OCI-LY1 (cell line): ENCODE measurements around the gene OR5AS1.

Experiments
- H2AFZ ChIP-seq: fragments of 200-600 bp; sonication (generic), shearing (Covaris generic); 2 replicates; pipeline ENCODE4 v1.6.0; 2014; ENCODE audit warnings: antibody characterized with exemption, mild to moderate bottlenecking, low read length
- H3F3A ChIP-seq: fragments of 200-600 bp; sonication (generic), shearing (Covaris generic); 2 replicates; pipeline ENCODE4 v1.6.0; 2014; ENCODE audit warnings: mild to moderate bottlenecking, antibody characterized with exemption, low read length, moderate library complexity; ENCODE audit not compliant: insufficient read depth
- H3K27ac ChIP-seq: fragments of 200-600 bp; sonication (generic); 2 replicates; pipeline ENCODE4 v1.5.1; 2014; ENCODE audit warnings: low read length, mixed run types, mild to moderate bottlenecking, low read depth; ENCODE audit not compliant: poor library complexity, severe bottlenecking
- H3K27me3 ChIP-seq: fragments of 200-600 bp; sonication (generic); 2 replicates; pipeline ENCODE4 v1.6.0; 2014; ENCODE audit warnings: antibody characterized with exemption, mild to moderate bottlenecking, low read length, moderate library complexity; ENCODE audit not compliant: insufficient read depth
- H3K36me3 ChIP-seq: fragments of 200-600 bp; sonication (generic); 2 replicates; pipeline ENCODE4 v1.6.1; 2014; ENCODE audit warnings: mild to moderate bottlenecking, antibody characterized with exemption, low read length, moderate library complexity, mixed read lengths; ENCODE audit not compliant: insufficient read depth
- H3K4me1 ChIP-seq: fragments of 200-600 bp; sonication (generic); 2 replicates; pipeline ENCODE4 v1.5.1; 2014; ENCODE audit warnings: mild to moderate bottlenecking, low read length, moderate library complexity; ENCODE audit not compliant: insufficient read depth, severe bottlenecking
- H3K4me2 ChIP-seq: fragments of 200-600 bp; sonication (generic), shearing (Covaris generic); 2 replicates; pipeline ENCODE4 v1.6.1; 2014; ENCODE audit warnings: low read length
- H3K4me3 ChIP-seq: fragments of 200-600 bp; sonication (generic); 2 replicates; pipeline ENCODE4 v1.5.1; 2014; ENCODE audit warnings: low read length, low read depth, mild to moderate bottlenecking, mixed read lengths; ENCODE audit not compliant: poor library complexity, severe bottlenecking
- H3K79me2 ChIP-seq: fragments of 200-600 bp; shearing (Covaris generic); 2 replicates; pipeline ENCODE4 v1.6.1; 2016; ENCODE audit warnings: mixed run types, low read length, mixed read lengths; ENCODE audit not compliant: insufficient read depth
- H3K9ac ChIP-seq: fragments of 200-600 bp; sonication (generic), shearing (Covaris generic); 2 replicates; pipeline ENCODE4 v1.6.1; 2014; ENCODE audit warnings: mild to moderate bottlenecking, low read length, mixed read lengths
- H3K9me2 ChIP-seq: fragments of 200-600 bp; sonication (generic), shearing (Covaris generic); 2 replicates; pipeline ENCODE4 v1.6.1; 2014; ENCODE audit warnings: low read depth, mild to moderate bottlenecking, low read length, mixed read lengths
- H3K9me3 ChIP-seq: fragments of 200-600 bp; shearing (Covaris generic); 2 replicates; pipeline ENCODE4 v1.6.1; 2014; ENCODE audit warnings: low read length, mixed read lengths
- H4K20me1 ChIP-seq: fragments of 200-600 bp; sonication (generic), shearing (Covaris generic); 2 replicates; pipeline ENCODE4 v1.6.0; 2016; ENCODE audit warnings: mild to moderate bottlenecking, low read length; ENCODE audit not compliant: insufficient read depth
- CTCF ChIP-seq: fragments of 200-600 bp; sonication (generic), shearing (Covaris generic); IDR thresholded peaks from 2 replicates; pipeline ENCODE4 v1.5.1; 2017; ENCODE audit warnings: mild to moderate bottlenecking, antibody characterized with exemption, low read length, moderate library complexity, mixed read lengths
- EZH2 ChIP-seq: fragments of 200-600 bp; sonication (generic), shearing (Covaris generic); IDR thresholded peaks from 2 replicates; pipeline ENCODE4 v1.8.0; 2017; ENCODE audit warnings: borderline replicate concordance, mixed run types, mild to moderate bottlenecking, antibody characterized with exemption, low read length, moderate library complexity, mixed read lengths

Gene OR5AS1

GRCh38 chr11:56013805-56014204 lies 13.6 kb upstream of the OR5AS1 start:
- no peak for TF ChIP-seq CTCF
- TF ChIP-seq EZH2, result no peak
- no peaks in the 10 kb centered on the region for H4K20me1 ChIP-seq
- no peaks in the 10 kb centered on the region for H3K4me1 ChIP-seq
- H2AFZ ChIP-seq, result no peak overlapping the region
- no peak overlapping the region for H3K4me3 ChIP-seq
- no peaks in the 10 kb centered on the region for H3K79me2 ChIP-seq
- H3K4me2 ChIP-seq, result no peak overlapping the region
- H3K36me3 ChIP-seq, result no peaks in the 10 kb centered on the region
- H3K27ac ChIP-seq, result no peak overlapping the region
- H3K27me3 ChIP-seq, result no peaks in the 10 kb centered on the region
- H3K9ac ChIP-seq, result no peak overlapping the region
- no peaks in the 10 kb centered on the region for H3K9me3 ChIP-seq
- H3K9me2 ChIP-seq, result no peaks in the 10 kb centered on the region
- no peaks in the 10 kb centered on the region for H3F3A ChIP-seq

GRCh38 chr11:56045538-56045937 lies 18.1 kb downstream of the OR5AS1 start:
- TF ChIP-seq EZH2 (no peak), CTCF (no peak)
- Histone ChIP-seq H3K36me3 (no peaks in the 10 kb centered on the region), H4K20me1 (no peaks in the 10 kb centered on the region), H3K27ac (no peak overlapping the region), H3K79me2 (no peaks in the 10 kb centered on the region), H3K4me3 (no peak overlapping the region), H3K9ac (no peak overlapping the region), H3K9me3 (no peaks in the 10 kb centered on the region), H3K9me2 (no peaks in the 10 kb centered on the region), H3K4me1 (no peaks in the 10 kb centered on the region), H3K27me3 (no peaks in the 10 kb centered on the region), H2AFZ (no peak overlapping the region), H3K4me2 (no peak overlapping the region), H3F3A (no peaks in the 10 kb centered on the region)

- Histone ChIP-seq H4K20me1 (no peaks in the 10 kb centered on the region), H3K4me3 (no peak overlapping the region), H3K4me2 (no peak overlapping the region), H3K27me3 (no peaks in the 10 kb centered on the region), H3K9me2 (no peaks in the 10 kb centered on the region), H3K9me3 (no peaks in the 10 kb centered on the region), H3K36me3 (no peaks in the 10 kb centered on the region), H3K79me2 (no peaks in the 10 kb centered on the region), H2AFZ (no peak overlapping the region), H3K9ac (no peak overlapping the region), H3K4me1 (no peaks in the 10 kb centered on the region), H3K27ac (no peak overlapping the region), H3F3A (no peaks in the 10 kb centered on the region)
- TF ChIP-seq EZH2, result no peak
- no peak for TF ChIP-seq CTCF
Measured at GRCh38 chr11:56048480-56048879, 21.0 kb downstream of the OR5AS1 start.
